ENCODE data around the gene GDI2.

DNA sequence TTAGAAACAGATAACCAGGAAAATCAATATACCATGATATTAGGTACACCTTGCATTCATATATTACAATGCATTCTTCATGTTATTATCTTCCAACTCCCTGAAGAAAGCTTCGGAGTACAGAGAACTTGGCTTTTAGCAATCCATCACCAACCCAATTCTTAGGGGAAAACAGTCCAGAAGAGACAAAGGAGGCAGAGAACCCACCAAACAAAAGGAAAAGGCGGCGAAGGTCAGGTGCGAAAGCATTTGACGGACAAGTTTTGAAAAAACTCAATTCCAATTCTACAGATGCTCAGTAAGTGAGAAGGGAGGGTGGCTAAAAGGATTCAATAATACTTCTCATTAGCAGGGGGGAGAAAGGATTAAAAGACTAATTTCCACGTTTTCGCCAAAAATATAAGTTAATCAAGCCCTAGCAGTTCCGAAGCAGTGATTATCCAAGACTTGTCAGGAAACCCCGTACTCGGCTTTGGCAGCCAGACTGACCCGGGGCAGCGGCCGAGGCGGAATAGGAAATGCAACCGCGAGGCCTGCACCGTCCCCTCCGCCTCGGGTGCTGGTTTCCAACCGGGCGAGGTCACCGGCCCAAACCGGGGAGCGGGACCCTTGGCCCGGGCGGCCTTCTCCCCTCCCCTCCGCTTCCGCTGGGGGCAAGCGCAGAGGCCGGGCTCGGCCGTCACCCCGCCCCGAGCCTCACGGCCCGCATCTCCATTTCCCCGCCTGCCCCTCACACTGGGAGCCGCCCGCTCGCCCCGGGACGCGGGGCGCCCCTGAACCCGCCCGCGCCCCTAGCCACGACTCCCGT lies 747 bp downstream of the GDI2 start:
- TF ChIP-seq, protein P1, sequence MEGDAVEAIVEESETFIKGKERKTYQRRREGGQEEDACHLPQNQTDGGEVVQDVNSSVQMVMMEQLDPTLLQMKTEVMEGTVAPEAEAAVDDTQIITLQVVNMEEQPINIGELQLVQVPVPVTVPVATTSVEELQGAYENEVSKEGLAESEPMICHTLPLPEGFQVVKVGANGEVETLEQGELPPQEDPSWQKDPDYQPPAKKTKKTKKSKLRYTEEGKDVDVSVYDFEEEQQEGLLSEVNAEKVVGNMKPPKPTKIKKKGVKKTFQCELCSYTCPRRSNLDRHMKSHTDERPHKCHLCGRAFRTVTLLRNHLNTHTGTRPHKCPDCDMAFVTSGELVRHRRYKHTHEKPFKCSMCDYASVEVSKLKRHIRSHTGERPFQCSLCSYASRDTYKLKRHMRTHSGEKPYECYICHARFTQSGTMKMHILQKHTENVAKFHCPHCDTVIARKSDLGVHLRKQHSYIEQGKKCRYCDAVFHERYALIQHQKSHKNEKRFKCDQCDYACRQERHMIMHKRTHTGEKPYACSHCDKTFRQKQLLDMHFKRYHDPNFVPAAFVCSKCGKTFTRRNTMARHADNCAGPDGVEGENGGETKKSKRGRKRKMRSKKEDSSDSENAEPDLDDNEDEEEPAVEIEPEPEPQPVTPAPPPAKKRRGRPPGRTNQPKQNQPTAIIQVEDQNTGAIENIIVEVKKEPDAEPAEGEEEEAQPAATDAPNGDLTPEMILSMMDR (IDR thresholded peaks at IDR 0.05; ENCODE audit: low read depth, low read length, poor library complexity, severe bottlenecking) = no peak
- no peak for TF ChIP-seq EZH2phosphoT487 (IDR thresholded peaks at IDR 0.05; ENCODE audit: borderline replicate concordance, low read length)

Data from DOHH2 (cell line).